ENCODE measurements around the gene MFGE8.

- TF ChIP-seq POLR2AphosphoS5 (IDR thresholded peaks at IDR 0.05; ENCODE audit: low read depth, low read length) = no peak
- TF ChIP-seq REST (IDR thresholded peaks at IDR 0.05; ENCODE audit: insufficient read depth in 1 of 2, low read depth in 2 of 2, low read length in 2 of 2) = no peak
- no peak for TF ChIP-seq TAF1 (IDR thresholded peaks at IDR 0.05; ENCODE audit: borderline replicate concordance, insufficient read depth, low read length)
Measured at GRCh38 chr15:88930579-88930978, 17.4 kb upstream of the MFGE8 start.

All from PFSK-1 (cell line).